SHP77 (cell line): ENCODE results near the gene IQCK.

Experiments
- DNase-seq, 2 experiments: peaks; one replicate each; lab custom pipeline; 2025; lab: John Stamatoyannopoulos, UW

IQCK gene

GRCh38 chr16:19860166-19861041 is 142.3 kb downstream of the IQCK start:
- DNase-seq = no peak

- DNase-seq = no peak
Observed at GRCh38 chr16:19861133-19861532, 143.1 kb downstream of the IQCK start.

- no peak for DNase-seq
Observed at GRCh38 chr16:19861811-19862327, 143.8 kb downstream of the IQCK start.

DNA sequence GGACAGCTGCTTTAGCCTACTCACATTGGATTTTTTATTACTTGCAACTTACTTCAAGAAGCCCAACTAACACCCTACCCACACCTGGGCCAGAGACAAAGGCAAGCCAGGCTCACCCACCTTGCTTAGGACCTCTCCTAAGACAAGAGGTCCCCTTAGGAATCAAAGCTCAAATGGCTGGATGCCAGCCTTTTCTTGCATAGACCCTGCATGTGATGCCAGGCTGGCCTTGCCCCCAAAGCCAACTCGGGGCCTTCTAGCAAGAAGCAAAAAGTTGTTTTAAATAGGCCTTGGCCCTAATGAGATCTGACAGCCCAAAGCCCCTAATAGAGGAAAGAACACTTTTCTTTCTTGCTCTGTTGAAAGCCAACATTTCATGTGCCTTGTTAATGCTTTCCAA is 145.9 kb downstream of the IQCK start:
- DNase-seq = no peak

GRCh38 chr16:19864566-19864965 is 146.5 kb downstream of the IQCK start:
- DNase-seq = no peak

DNA sequence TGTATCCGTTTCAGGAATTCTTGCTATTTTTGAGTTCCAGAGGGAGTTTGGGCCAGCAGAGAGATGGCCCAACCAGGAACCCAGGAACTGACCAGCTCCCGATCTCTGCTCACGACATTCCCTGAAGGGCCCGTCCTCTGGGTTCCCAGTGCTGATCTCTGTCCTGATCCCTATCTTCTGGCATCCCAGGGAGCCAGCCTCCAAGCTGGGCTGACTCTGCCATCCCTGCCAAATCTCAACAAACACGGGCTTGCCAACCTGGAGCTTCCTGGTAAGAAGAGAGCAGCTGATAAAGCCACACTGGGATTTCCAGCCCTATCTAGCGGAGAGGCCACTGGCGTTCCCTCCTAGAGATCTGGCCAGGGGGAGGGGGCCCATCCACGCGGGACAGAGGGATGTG is 150.3 kb downstream of the IQCK start:
- DNase-seq = no peak

GRCh38 chr16:19871721-19872120 is 153.7 kb downstream of the IQCK start:
- DNase-seq = no peak

GRCh38 chr16:19872179-19872863 is 154.2 kb downstream of the IQCK start:
- DNase-seq = no peak

- no peak for DNase-seq
Observed at GRCh38 chr16:19872935-19873334, 154.9 kb downstream of the IQCK start.

DNA sequence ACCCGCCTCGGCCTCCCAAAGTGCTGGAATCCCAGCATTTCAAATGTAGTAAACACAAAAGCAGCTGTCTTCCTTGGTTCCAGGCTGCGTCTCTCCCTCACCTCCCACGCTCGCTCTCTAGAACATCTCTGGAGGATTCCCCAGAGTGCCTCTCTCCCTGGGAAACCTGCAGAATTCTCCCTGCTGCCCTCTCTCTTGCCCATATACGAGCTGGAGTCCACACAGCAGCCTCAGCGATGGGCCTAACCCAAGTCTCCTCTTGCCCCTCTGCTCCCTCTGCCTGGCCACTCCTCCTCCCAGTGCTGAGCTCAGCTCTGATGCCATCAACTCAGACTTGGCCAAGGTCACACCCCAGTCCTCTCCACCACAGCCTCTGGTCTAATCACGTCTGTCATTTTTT is 156.0 kb downstream of the IQCK start:
- DNase-seq = no peak

DNA sequence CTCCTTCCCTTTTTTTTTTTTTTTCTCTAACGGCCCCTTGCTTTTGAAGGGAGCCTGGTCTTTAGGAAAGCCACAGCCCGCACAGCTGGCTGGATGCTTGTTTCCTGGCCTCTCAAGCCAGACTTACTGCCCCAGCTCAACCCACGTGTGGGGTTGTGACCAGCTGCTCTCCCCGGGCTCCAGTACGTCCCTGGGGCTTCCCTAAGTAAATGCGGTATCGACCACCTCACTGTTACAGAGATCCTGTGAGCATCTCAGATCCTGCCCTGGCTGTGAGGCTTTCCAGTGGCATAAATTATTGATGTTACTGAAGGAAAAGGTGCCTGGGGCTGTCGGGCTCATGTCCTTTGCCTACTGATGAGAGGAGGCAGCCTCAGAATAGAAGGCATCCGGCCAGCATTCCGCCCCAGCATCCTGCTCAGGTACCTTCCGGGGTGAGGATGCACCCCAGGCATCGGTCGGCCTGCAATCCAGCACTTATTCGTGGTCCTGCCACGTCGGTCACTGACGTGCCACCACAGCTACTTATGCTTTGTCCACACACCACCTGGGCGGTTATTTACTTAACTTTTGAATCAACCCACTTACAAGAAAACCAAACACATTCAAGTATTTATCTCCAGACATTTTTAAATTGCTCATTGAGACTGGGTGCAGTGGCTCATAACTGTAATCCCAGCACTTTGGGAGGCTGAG is 156.9 kb downstream of the IQCK start:
- DNase-seq = peak in 1 of 2 experiments; percentile 10

DNA sequence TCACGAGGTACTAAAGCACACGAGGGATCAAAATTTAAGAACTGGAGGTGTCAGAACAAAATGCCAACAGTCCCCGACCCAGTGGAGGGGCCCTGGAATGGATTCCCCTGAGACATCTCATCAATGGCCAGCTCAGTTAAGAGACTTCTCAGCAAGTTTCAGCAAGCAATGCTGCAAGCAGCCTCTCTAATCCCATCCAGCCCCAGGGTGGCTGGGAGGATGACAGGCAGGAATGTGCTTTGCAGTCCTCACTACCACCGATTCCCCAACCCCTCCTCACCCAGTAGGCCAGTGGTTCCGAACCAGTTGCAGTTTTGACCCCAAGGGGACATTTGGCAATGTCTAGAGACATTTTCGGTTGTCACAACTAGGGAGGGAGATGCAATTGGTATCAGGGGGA is 157.8 kb downstream of the IQCK start:
- no peak for DNase-seq

DNA sequence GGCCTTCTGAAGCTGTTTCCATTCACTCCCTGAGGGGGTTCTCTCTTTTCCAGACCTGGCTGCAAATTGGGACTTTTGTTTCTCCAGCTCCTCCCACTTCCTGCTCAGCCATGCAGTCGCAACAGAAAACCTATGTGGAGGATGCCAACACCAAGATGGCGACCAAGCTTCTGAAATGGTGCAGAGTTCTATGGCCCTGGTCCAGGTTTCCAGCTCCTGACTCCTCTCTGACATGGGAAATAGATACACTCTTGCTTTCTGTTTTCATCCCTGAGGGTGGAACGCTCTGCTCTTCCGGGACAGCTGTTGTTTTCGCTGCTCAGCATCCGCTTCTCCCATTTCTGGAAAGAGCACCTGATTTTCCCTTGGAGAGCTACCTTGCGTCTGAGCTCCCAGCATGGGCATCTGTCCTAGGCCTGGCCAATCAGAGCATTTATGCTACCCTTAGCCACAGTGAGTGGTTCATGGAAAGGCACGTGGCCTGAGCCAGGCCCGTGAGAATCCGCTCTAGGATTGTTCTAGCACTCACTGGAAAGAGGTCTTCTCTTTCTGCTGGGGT is 158.5 kb downstream of the IQCK start:
- no peak for DNase-seq

DNA sequence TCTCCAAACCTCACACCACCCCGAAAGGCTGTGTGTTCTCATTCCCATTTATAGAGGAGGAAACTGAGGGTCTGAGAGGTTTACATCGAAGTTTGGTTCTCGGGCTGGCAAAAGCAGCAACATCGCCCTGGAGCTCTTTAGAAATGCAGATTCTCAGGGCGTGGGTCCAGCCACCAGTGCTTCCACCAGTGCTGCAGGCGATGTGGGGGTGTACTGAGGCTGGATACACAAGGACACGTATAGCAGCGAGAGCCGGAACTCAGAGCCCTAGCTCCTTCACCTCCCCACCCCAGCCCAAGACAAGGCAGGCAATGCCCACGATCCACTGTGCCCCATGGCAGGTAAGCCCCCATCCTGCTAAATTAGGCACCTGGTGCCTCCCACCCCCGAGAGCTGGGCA is 160.7 kb downstream of the IQCK start:
- no peak for DNase-seq

- peak in 1 of 2 experiments; percentile 60 for DNase-seq
Observed at GRCh38 chr16:19879241-19879792, 161.2 kb downstream of the IQCK start.

DNA sequence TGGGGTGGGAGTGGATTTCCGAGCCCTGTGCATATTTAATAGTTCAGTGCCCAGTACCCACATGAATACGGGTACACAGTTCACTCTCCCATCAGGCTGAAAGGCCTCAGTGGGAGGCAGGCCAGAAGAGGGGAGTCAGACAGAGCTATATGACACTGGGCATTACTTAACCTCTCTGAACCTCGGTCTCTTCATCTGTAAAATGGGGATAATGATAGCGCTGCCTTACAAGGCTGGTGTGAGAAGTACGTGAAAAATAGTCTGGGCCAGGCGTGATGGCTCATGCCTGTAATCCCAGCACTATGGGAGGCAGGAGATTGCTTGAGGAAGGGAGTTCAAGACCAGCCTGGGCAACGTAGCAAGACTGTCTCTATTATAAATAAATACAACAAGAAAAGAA is 163.0 kb downstream of the IQCK start:
- DNase-seq = no peak

GRCh38 chr16:19881783-19882182 is 163.7 kb downstream of the IQCK start:
- DNase-seq = no peak

DNA sequence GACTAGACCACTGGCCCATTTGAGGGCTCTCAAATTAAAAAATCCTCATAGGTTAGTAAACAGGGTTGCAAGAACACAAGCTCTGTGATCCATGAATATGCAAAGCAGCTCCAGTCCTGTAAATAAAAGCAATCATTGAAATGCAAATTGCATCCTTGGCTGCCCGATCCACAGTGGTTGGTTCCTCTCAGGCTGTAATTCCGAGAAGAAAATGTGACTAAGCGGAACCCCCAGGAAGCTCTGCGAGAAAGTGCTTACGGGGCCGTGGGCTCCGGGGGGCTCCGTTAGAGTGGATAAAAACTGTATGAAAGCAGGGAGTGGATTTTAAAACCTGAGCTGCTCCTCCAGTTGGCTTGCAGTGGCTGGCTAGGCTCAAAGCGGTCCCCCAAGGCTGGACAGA is 164.1 kb downstream of the IQCK start:
- no peak for DNase-seq

GRCh38 chr16:19882646-19883045 is 164.6 kb downstream of the IQCK start:
- no peak for DNase-seq

GRCh38 chr16:19883296-19883965 is 165.4 kb downstream of the IQCK start:
- DNase-seq = no peak

GRCh38 chr16:19883966-19884485 is 166.0 kb downstream of the IQCK start:
- no peak for DNase-seq
